Head of caudate nucleus (tissue), 42 donors: ENCODE data around the gene MAGI2.
"Not testable (repeated sequence)": the region's sequence is repeated elsewhere in the genome, so short reads cannot be mapped to it uniquely, and the experiment has no call there.

Experiments used
- DNase-seq, 42 donors: peaks; one replicate each; pipeline versions ENCODE4 v3.0.0 to v3.0.0-alpha.2; 2020 to 2021; ENCODE audit warnings: mixed read lengths in 7 of 42
- intact Hi-C: fragments of 100-400 bp; cut with DNase I; formaldehyde crosslinking; loops from one replicate; pipeline ENCODE4 v1.15.0; 2022

MAGI2 gene

GRCh38 chr7:78019447-78020135 lies 1433.9 kb downstream of the MAGI2 start:
- intact Hi-C loops: no loop called here
- DNase-seq: peak; percentile 65 to 93 (median 84)

- peak in 23 of 42 donors; percentile 4 to 64 (median 30) for DNase-seq
- intact Hi-C loops: no loop called here
Observed at GRCh38 chr7:78018641-78019446, 1434.6 kb downstream of the MAGI2 start.

GRCh38 chr7:78017591-78018100 lies 1435.8 kb downstream of the MAGI2 start:
- intact Hi-C loops: no loop called here
- DNase-seq: no peak

- DNase-seq: peak in 2 of 42 donors; percentile 23 to 26
- intact Hi-C loops: no loop called here
Observed at GRCh38 chr7:78015574-78016260, 1437.8 kb downstream of the MAGI2 start.

- intact Hi-C loops: no loop called here
- no peak for DNase-seq
Observed at GRCh38 chr7:78014401-78014800, 1439.1 kb downstream of the MAGI2 start.

- peak in 1 of 42 donors; percentile 12 for DNase-seq
- intact Hi-C loops: no loop called here
Observed at GRCh38 chr7:78013386-78013785, 1440.1 kb downstream of the MAGI2 start.

GRCh38 chr7:78011642-78012041 lies 1441.8 kb downstream of the MAGI2 start:
- intact Hi-C loops: no loop called here
- DNase-seq: peak in 1 of 42 donors; percentile 28

GRCh38 chr7:78007231-78007630 lies 1446.2 kb downstream of the MAGI2 start:
- intact Hi-C loops: no loop called here
- DNase-seq: peak in 1 of 42 donors; percentile 24

- intact Hi-C loops: no loop called here
- DNase-seq: peak in 1 of 42 donors; percentile 24
Observed at GRCh38 chr7:78006063-78006755, 1447.3 kb downstream of the MAGI2 start.

- intact Hi-C loops: no loop called here
- DNase-seq: peak in 1 of 42 donors; percentile 24
Observed at GRCh38 chr7:78002715-78003114, 1450.8 kb downstream of the MAGI2 start.

- no peak for DNase-seq
- intact Hi-C loops: no loop called here
Observed at GRCh38 chr7:78002021-78002420, 1451.4 kb downstream of the MAGI2 start.

GRCh38 chr7:77999168-77999567 lies 1454.3 kb downstream of the MAGI2 start:
- intact Hi-C loops, DNase-seq: not testable (repeated sequence)

- intact Hi-C loops: no loop called here
- DNase-seq: no peak
Observed at GRCh38 chr7:77995717-77996116, 1457.8 kb downstream of the MAGI2 start.

- intact Hi-C loops: no loop called here
- DNase-seq: no peak
Observed at GRCh38 chr7:77993838-77994237, 1459.6 kb downstream of the MAGI2 start.

- intact Hi-C loops: no loop called here
Observed at GRCh38 chr7:77991656-77992055, 1461.8 kb downstream of the MAGI2 start.

GRCh38 chr7:77989981-77990566 lies 1463.4 kb downstream of the MAGI2 start:
- intact Hi-C loops: no loop called here
- peak in 2 of 42 donors; percentile 12 to 19 for DNase-seq

More at GRCh38 chr7:77991656-77992055, 1461.8 kb downstream of the MAGI2 start:
- no peak for DNase-seq

GRCh38 chr7:77985974-77986339 lies 1467.5 kb downstream of the MAGI2 start:
- intact Hi-C loops: no loop called here
- no peak for DNase-seq

- DNase-seq: no peak
- intact Hi-C loops: no loop called here
Observed at GRCh38 chr7:77985232-77985973, 1468.1 kb downstream of the MAGI2 start.
